Inflammatory macrophage treated with lipopolysaccharide for 1 hour (primary cell): ENCODE data around the gene CBLL1.

ENCODE experiments used
- DNase-seq, 2 donors: peaks; one replicate each; pipeline ENCODE4 v3.0.0-alpha.2; 2020 to 2022

Gene CBLL1

DNA sequence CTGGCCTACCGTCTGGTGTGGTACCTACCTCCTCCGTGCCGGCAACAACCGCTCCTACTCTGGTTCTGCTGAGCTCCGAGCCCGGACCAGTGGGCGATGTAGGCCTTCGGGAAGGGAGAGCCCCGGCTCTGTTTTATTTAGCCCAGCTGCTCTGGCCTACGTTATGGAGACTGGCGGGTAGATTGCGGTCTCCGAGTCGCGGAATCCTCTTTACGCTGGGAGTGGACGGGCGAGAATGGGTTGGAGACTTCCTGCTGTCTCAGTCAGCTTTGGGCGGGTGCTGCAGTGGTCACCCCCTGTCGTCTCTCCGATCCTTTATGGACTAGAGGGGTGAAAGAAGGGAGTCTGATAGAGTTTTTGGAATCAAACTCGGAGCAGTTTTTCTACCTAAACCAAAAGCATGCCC lies 406 bp downstream of the CBLL1 start:
- peak in 1 of 2 donors; percentile 51 for DNase-seq

DNA sequence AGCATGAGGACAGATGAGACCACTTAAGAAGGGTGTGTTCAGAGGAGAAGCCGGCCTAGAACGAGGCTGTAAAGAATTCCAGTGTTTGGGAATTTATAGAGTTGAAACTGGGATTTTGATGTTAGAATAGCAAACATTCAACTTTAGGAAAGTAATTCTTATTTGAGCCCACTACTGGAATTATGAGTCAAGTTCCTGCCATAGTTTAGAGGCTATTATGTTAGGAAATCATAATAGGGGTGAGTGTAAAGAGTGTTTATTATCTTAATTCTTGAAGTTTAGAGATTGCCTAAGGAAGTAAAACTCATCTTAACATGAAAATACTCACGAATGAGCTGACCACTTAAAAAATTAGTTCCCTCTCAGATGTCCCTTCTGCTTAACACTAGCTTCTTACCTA lies 2.1 kb downstream of the CBLL1 start:
- no peak for DNase-seq

DNA sequence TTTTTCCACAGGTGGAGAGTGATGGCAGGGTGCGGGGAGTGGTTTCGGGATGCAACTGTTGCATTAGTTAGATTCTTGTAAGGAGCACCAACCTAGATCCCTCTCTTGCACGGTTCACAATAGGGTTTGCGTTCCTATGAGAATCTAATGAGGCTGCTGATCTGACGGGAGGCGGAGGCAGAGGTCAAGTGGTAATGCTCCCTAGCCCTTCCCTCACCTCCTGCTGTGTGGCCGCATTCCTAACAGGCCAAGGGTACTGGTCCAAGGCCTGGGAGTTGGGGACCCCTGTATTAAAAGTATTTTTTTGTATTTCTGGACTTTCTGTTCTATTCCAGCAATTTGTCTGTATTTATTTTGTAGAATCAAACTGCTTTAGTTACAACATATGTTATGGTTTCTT lies 7.2 kb downstream of the CBLL1 start:
- no peak for DNase-seq

DNA sequence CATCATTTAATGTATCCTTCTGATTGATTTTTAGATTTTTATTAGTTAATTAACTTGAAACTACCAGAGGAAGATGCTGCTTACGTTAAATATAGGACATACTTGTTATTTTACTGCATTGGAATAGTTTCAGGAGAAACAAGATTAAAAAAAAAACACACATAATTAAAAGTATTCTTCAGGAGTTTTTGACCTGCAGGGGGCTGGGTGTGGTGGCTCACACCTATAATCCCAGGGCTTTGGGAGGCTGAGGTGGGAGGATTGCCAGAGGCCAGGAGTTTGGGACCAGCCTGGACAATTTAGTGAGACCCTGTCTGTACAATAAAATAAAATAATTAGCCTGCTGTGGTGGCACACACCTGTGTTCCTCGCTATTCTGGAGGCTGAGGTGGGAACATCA lies 10.7 kb downstream of the CBLL1 start:
- no peak for DNase-seq

DNA sequence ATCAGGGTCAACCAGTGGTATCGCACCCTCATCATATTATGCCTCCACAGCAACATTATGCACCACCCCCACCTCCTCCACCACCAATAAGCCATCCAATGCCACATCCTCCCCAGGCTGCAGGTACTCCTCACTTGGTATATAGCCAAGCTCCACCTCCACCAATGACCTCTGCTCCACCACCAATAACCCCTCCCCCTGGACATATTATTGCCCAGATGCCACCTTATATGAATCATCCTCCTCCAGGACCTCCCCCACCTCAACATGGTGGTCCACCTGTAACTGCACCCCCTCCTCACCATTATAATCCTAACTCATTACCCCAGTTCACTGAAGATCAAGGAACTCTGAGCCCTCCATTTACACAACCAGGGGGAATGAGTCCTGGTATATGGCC lies 14.7 kb downstream of the CBLL1 start:
- no peak for DNase-seq

DNA sequence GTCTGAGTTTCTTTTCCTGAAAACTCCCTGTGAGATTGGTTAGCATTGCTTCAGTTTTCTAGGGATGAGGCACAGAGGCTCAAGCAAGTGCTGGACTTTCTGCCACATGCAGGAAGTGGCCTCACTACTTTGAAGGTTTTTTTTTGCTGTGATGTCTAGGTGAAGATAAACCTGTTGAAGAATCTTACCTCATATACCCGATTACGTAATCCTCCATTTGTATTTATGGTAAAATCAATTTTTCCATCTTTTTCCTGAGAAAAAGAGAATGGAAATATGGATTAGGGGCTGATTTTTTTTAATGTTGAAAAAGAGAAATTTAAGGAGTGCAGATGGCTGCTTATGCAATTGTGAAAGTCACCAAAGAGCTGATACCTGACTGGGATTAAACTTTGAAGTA lies 23.4 kb downstream of the CBLL1 start:
- DNase-seq: no peak

DNA sequence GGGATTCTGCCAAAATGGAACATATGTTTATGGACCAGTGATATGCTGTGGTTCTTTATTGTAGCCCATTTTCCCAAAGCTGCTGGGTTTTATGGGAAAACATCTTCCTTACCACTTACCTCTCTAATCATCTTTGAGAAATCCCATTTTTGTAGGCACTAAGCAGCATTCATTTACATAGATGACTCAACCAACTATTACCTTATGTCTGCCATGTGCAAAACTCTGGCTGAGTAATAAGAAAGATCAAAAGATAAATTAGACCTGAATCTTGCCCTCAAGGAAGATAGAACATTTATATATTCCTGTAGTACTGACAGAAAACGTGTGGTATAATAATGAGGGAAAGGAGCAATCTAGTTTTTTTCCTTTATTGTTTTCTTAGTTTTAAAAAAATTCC lies 24.3 kb downstream of the CBLL1 start:
- DNase-seq: no peak

DNA sequence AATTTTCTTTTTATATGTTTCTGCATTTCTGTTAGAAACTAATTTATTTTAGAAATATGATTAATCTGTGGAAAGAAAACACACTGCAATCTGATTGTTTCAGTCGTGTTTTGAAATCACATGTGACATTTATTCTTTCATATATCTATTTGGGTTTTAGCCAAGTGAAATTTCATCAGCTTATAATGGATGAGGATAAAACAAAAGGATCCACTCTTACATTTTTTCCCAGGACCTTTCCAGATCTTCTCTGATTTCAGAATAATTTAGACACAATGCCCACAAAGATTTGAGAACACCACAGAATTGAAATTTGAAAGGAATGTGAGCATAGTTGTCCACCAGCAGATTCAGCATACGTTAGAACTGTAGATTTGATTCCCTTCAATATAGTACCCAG lies 29.1 kb downstream of the CBLL1 start:
- no peak for DNase-seq

DNA sequence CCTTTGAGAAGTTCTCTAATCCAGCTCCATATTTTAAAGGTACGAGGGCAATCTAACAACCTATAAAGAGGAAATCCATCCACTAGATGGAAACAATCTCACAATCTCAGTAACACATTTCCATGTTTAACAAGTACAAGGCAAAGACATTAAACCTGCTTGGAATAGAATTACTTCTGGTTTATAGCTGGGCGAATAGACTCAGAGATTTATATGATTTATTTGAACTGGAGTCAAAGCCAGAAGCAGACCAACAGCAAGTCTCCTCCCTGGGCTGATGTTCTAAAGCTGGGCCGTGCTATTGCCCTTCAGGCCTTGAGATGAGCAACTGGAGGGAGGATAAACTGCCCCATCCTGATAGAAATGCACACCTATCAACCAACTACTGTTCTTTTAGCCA lies 33.8 kb downstream of the CBLL1 start:
- no peak for DNase-seq

DNA sequence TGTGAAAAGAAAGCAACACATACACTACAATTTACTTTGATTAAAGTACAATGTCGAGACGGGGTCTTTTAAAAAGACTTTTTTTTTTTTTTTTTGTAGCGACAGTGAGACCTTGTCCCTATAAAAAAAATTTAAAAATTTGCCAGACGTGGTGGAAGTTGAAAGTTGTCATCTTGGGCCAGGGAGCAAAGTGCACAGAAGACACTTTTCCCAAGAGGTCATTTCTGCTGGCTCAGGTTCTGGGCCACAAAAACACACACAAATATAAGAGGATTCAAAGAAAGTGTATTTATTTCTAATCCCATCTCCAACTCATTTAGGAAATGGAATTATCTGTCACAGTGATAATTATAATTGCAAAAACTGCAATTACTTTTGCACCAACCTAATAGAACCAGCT lies 34.3 kb downstream of the CBLL1 start:
- DNase-seq: no peak

DNA sequence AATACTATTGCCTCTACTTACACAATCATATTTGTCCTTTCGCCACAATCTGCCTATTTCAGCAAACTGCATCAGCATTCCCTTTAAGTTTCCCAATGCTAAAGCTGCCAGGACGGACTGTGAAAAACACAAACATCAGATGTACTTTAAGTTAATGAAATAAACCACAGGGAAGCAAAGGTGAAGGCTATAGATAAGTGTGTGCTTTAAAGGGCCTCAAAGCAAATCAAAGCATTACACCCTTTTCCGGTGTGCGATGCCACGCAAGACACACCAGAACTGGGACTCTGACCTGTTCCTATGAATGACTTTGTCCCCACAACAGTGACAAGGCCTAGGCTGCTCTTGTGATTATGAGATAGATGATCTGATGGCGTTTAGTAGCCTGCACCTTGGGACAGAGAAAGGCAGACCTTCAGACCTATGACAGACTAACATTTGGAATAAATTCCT lies 35.7 kb downstream of the CBLL1 start:
- DNase-seq: no peak

DNA sequence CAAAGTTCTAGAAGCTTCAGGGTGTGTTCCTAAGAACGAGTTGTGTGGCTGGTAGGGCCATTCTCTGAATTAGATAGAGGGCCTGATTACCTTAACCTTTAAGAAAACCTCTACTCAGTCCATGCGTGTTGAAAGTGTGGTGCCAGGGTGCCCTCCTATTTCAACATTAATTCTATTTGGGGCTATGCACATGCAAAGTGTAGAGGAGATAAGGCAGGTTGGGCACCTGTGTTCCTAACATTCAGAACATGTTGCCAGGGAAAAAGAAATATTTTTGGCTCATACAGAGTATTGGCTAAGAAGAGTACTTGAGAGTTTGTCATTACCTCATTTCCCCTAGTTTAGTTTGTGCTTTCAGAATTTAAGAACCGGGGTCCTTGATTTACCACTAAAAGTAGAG lies 38.4 kb downstream of the CBLL1 start:
- DNase-seq: no peak

DNA sequence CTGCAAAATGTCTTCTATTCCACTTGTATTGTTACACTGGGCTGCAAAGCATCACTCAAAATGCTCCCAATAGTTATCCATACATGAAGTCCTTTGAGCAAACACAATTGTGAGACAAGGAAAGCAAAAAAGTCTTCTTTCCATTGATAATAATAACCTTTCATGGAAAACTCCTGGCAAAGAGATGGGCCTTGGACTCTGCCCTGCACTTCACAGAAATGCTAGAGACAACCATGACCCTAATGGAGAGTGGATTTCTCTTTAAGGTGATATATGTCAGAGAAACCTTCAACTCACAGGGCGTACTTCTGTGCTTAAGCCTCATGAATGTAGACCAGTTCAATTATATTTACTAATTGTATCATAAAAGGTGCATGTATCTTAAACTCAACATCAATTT lies 39.7 kb downstream of the CBLL1 start:
- no peak for DNase-seq

DNA sequence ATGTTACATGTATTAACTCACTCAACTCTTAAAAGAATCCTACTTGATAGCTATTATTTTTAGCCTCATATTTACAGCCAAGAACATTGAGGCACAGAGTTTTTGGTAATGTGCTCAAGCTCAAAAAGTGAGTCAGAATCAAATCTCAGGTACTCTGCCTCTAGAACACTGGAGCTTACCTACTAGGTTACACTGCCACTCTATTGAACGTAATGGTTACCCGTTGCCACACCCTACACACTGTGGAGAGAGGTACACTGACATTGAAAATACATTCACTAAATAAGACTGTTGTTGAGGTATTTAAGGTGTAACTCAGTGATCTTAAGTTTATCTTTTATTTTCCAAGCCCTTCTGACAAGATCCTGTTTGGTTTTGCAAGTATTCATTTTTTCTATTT lies 41.2 kb downstream of the CBLL1 start:
- DNase-seq: no peak

DNA sequence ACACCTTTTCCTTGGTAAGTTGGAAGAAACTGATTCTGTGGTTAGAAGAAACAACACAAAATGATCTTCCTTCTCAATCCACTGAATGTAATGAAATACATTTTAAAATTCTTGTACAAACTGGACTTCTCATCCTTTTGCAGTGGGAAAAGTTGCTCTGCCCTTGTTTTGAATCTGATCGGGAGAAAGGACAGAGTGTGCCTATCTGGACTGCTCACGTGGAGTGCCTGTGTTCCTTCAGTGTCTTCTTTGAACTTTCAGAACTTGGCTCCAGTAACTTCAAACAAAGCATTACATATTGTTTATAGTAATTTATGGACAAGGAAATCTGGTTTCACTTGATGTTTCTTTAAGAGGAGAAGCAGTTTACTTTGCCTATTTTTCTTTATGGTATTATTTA lies 42.0 kb downstream of the CBLL1 start:
- DNase-seq: no peak

DNA sequence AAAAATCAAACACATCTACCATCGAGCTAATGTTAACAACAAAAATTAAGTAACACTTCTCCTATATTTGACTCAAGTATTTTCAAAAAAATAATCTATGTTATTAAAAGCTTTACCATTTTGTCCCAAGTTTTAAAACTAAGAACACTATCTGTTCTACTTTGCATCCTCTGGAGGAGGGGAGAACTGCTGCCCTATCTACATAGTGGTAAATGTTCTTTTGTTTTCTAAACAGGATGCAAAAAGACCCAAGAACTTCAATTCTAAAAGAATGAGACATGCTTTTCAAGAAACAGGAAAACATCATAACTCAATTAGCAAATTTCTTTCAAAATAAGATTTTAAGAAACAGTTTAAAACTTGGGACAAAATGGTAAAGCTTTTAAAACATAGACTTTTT lies 44.3 kb downstream of the CBLL1 start:
- DNase-seq: no peak

DNA sequence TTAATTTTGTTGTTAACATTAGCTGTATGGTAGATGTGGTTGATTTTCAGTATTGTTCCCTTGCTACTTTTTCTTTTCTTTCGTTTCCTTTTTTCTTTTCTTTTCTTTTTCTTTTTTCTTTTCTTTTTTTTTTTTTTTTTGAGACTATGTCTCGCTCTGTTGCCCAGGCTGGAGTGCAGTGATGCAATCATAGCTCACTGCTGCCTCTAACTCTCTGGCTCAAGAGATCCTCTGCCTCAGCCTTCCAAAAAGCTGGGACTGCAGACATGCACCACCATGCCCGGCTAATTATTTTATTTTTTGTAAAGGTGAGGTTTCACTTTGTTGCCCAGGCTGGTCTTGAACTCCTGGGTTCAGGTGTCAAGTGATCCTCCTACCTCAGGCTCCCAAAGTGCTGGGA lies 44.7 kb downstream of the CBLL1 start:
- no peak for DNase-seq

DNA sequence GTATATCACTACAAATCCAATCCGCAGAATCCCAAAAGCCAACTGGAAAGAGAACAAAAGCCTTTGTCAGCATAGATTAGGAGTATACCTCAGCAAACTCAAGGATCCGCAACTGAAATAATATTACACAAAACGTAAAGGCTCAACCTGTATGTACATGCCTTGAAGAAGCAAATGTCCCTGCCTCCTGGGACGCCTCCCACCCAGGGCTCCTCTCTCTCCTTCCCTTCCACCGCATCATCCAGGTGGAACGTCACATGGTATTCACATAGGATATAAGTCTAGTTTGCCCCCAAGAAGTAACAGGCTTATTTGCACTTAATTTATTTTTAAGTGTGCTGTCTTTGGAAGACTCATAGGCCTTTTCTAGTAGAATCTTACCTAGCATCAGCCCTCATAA lies 45.7 kb downstream of the CBLL1 start:
- no peak for DNase-seq

DNA sequence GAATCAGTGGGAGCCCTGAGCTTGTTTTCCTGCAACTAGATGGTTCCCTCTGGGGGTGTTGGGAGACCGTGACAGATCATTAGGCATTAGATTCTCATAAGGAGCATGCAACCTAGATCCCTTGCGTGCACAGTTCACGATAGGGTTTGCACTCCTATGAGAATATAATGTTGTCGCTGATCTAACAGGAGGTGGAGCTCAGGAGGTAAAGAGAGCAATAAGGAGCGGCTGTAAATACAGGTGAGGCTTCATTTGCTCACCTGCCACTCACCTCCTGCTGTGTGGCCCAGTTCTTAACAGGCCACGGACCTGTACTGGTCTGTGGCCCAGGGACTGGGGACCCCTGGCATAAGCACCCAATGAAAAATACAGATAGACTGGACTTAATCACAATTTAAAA lies 48.4 kb downstream of the CBLL1 start:
- no peak for DNase-seq

DNA sequence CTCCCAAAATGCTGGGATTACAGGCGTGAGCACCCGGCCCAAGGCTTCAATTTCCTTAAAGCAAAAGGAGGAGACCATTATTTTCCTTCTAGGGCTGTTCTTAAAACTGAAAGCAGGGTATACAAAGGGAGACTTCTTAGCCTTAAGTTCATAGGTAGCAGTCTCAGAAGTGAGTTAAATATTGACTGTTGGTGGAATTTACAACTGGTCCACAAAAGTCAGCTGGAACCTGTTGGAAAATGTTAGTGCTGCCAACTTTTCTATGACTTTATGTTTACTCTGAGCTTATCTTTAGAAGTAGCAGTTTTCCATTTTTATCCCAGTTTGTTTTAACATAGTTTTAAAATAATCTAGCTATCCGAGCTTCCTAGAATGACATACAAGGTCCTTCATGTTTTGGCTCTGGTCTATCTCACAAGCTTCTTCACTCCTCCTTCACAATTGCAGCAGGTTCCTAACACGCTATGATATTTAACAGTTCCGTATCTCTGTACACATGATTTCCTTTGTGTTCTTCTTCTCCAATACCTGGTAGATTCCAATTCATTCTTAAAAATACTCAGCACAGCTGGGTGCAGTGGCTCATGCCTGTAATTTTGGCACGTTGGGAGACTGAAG lies 55.8 kb downstream of the CBLL1 start:
- no peak for DNase-seq

DNA sequence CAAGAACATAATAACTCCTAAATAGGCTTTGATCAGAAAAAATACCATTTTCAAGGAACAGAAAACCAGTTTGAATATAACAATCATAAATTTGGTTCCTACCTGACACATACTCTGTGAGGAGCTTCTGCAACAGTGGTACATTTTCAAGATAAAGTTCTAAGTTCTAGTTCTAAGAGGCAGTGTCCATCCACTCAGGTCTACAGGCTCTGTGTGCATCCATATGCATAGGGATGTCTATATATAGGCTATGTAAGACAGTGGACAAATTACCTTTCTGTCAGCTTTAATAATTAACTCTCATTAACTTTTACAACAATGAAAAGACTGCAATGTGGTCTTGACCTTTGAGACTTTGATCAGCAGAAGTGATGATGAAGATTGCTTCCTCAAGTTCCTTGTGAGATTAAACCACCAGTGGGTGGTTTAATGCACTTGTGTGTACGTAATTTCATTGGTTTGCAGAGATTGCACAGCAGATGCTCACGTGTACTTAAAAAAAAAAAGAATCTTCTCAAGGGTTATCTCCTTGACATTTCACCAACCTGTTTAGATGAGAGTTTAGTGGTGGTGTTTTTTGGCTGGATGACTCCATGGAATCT lies 59.2 kb downstream of the CBLL1 start, which contains the start of gene SLC26A3:
Gene SLC26A3 (minus strand): TSS at position 215 of the 602 bp plus-strand sequence. CDS start 8,714 bp downstream, outside the sequence.
- no peak for DNase-seq

DNA sequence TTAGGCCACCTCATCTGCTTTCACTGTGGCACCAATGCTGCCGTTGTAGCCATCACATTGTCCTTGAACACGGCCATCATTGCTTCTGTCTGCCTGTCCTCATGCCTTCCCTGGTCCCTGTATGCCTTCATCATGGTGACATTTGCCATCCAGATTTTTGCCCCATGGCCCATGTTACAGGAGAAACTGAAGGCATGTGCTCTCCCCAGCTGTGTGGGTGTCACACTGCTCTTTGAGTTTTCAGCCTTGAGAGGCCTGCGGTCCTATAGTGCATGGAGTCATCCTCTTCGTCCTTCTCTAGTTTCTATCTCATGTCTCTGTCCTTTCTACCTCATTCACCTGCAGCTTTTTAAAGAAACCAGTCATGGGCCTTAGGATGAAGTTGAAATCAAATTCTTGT lies 65.2 kb downstream of the CBLL1 start:
- DNase-seq: no peak

DNA sequence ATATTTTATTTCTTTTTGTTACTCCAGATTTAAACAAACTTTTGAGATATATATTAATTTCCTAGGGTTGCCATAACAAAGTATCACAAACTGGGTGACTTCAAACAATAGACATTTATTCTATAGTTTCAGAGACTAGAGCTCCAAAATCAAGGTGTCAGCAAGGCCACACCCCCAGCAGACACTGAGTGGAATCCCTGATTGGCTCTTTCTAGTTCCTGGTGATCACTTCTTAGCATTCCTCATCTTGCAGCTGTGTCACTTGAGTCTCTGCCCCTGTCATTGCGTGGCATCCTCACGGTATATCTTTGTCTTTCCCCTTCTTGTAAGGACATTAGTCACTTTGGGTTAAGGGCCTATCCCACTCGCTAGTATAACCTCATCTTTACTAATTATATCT lies 66.7 kb downstream of the CBLL1 start:
- DNase-seq: no peak
